Measurements from ENCODE around the gene GNPTAB. TPM values are rescaled to one million over a fixed set of nuclear protein-coding genes. Genes with fewer than 3 reads are reported as not detected.

Gene GNPTAB
- total RNA-seq, 1 experiment from 2014 or later, result 40.8 TPM

DNA sequence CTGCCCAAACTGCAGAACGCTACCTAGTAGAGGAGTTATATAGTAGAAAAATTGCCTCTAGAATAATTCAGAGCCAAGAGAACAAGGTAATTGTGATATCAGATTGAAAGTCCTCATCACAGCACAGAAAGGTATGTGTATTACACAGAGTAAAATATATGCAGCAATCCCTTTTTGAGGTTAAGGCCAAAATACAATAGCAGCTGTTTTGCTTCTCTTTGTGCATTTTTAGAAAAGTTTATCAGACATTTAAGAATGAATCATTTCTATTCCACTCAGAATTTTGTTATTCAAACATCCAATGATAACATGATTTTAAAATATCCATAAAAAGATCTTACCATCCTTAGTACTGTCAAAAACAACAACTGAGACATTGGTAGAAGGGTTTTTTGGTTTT is 45.1 kb downstream of the GNPTAB start:
- TF ChIP-seq, protein P1, sequence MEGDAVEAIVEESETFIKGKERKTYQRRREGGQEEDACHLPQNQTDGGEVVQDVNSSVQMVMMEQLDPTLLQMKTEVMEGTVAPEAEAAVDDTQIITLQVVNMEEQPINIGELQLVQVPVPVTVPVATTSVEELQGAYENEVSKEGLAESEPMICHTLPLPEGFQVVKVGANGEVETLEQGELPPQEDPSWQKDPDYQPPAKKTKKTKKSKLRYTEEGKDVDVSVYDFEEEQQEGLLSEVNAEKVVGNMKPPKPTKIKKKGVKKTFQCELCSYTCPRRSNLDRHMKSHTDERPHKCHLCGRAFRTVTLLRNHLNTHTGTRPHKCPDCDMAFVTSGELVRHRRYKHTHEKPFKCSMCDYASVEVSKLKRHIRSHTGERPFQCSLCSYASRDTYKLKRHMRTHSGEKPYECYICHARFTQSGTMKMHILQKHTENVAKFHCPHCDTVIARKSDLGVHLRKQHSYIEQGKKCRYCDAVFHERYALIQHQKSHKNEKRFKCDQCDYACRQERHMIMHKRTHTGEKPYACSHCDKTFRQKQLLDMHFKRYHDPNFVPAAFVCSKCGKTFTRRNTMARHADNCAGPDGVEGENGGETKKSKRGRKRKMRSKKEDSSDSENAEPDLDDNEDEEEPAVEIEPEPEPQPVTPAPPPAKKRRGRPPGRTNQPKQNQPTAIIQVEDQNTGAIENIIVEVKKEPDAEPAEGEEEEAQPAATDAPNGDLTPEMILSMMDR (IDR thresholded peaks at IDR 0.05), result no peak
- TF ChIP-seq, protein P2, sequence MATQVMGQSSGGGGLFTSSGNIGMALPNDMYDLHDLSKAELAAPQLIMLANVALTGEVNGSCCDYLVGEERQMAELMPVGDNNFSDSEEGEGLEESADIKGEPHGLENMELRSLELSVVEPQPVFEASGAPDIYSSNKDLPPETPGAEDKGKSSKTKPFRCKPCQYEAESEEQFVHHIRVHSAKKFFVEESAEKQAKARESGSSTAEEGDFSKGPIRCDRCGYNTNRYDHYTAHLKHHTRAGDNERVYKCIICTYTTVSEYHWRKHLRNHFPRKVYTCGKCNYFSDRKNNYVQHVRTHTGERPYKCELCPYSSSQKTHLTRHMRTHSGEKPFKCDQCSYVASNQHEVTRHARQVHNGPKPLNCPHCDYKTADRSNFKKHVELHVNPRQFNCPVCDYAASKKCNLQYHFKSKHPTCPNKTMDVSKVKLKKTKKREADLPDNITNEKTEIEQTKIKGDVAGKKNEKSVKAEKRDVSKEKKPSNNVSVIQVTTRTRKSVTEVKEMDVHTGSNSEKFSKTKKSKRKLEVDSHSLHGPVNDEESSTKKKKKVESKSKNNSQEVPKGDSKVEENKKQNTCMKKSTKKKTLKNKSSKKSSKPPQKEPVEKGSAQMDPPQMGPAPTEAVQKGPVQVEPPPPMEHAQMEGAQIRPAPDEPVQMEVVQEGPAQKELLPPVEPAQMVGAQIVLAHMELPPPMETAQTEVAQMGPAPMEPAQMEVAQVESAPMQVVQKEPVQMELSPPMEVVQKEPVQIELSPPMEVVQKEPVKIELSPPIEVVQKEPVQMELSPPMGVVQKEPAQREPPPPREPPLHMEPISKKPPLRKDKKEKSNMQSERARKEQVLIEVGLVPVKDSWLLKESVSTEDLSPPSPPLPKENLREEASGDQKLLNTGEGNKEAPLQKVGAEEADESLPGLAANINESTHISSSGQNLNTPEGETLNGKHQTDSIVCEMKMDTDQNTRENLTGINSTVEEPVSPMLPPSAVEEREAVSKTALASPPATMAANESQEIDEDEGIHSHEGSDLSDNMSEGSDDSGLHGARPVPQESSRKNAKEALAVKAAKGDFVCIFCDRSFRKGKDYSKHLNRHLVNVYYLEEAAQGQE (IDR thresholded peaks at IDR 0.05; ENCODE audit: insufficient read depth in 1 of 2, low read depth in 2 of 2, low read length in 1 of 2), result no peak
- TF ChIP-seq SIN3A (IDR thresholded peaks at IDR 0.05; ENCODE audit: borderline replicate concordance, insufficient read depth, low read depth, low read length) (no peak), TCF7L2 (IDR thresholded peaks at IDR 0.05; ENCODE audit: low read depth, low read length) (no peak), POLR2AphosphoS5 (IDR thresholded peaks at IDR 0.05; ENCODE audit: low read depth, low read length) (no peak)
- H3K27me3 ChIP-seq (ENCODE audit: control insufficient read depth, insufficient read depth, low read length), result no peaks in the 10 kb centered on the region
- H3K4me1 ChIP-seq (ENCODE audit: control insufficient read depth, insufficient read depth, low read length), result no peaks in the 10 kb centered on the region
- H3K4me3 ChIP-seq (ENCODE audit: low read depth in 2 of 2, low read length in 2 of 2), result no peak overlapping the region
- H3K27ac ChIP-seq (ENCODE audit: low read length), result no peak overlapping the region
- no peaks in the 10 kb centered on the region for H3K36me3 ChIP-seq (ENCODE audit: control insufficient read depth, insufficient read depth, low read length)
- no peak for ATAC-seq
- no peaks in the 10 kb centered on the region for H3K9me3 ChIP-seq (ENCODE audit: control insufficient read depth, insufficient read depth, low read depth, low read length)
- in situ Hi-C loops (cut with HindIII; ENCODE audit: low pct_unique_long_range_greater_than_20kb, low sequenced_read_pairs), result no loop called here
- ChIA-PET POLR2A (no interaction called here), CTCF (no interaction called here)
- no TSS peak for BruUV-seq (replicated peaks)
- DNase-seq (ENCODE audit: low read depth, low spot score), result no peak
- intact Hi-C loops (cut with micrococcal nuclease; ENCODE audit: unreplicated experiment), result no loop called here

DNA sequence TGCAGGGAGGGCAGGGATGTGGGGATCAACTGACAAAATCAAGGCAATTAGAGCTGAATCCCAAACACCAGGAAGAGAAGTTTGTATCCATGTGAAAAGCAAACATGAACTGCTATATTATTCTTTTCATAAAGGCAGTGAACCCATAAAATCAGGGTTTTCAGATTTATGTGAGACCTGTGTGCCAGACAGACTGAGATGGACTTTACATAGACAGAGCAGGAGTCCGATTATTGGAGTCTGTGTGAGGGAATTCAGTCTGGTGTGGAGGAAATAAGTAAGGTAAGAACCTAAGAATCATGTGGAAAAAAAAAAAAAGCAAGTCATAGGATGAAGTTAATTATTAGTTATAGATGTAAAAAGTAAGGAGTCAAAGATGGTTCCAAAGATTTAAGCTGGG is 46.4 kb downstream of the GNPTAB start:
- BruUV-seq (replicated peaks), result no TSS peak
- intact Hi-C loops (cut with micrococcal nuclease; ENCODE audit: unreplicated experiment) (no loop called here), in situ Hi-C loops (cut with HindIII; ENCODE audit: low pct_unique_long_range_greater_than_20kb, low sequenced_read_pairs) (no loop called here)
- H3K27ac ChIP-seq (ENCODE audit: low read length), result no peak overlapping the region
- CTCF ChIA-PET, result interaction anchor here (0.7 kb wide), 1 partner anchor 134 kb away, joined by 4 read pairs; no protein-coding TSS in a partner anchor
- TF ChIP-seq SIN3A (IDR thresholded peaks at IDR 0.05; ENCODE audit: borderline replicate concordance, insufficient read depth, low read depth, low read length), result no peak
- TF ChIP-seq, protein P2 (IDR thresholded peaks at IDR 0.05; ENCODE audit: insufficient read depth in 1 of 2, low read depth in 2 of 2, low read length in 1 of 2), result no peak
- TF ChIP-seq POLR2AphosphoS5 (IDR thresholded peaks at IDR 0.05; ENCODE audit: low read depth, low read length), result no peak
- TF ChIP-seq, protein P1 (IDR thresholded peaks at IDR 0.05), result no peak
- no peak for TF ChIP-seq TCF7L2 (IDR thresholded peaks at IDR 0.05; ENCODE audit: low read depth, low read length)
- H3K4me3 ChIP-seq (ENCODE audit: low read depth in 2 of 2, low read length in 2 of 2), result no peak overlapping the region
- no peaks in the 10 kb centered on the region for H3K9me3 ChIP-seq (ENCODE audit: control insufficient read depth, insufficient read depth, low read depth, low read length)
- DNase-seq (ENCODE audit: low read depth, low spot score) (no peak), ATAC-seq (no peak)
- H3K27me3 ChIP-seq (ENCODE audit: control insufficient read depth, insufficient read depth, low read length), result no peaks in the 10 kb centered on the region
- no peaks in the 10 kb centered on the region for H3K36me3 ChIP-seq (ENCODE audit: control insufficient read depth, insufficient read depth, low read length)
- POLR2A ChIA-PET, result interaction anchor here (0.6 kb wide), 1 partner anchor 376 kb away, joined by 3 read pairs; no protein-coding TSS in a partner anchor
- H3K4me1 ChIP-seq (ENCODE audit: control insufficient read depth, insufficient read depth, low read length), result no peaks in the 10 kb centered on the region

Data from Panc1 (cell line).